HEK293 (cell line): ENCODE measurements around the gene PLOD2.

ENCODE experiments used
- CTCF ChIA-PET: fragments of 350-600 bp; formaldehyde crosslinking; extraction: SDS; loops from one replicate; lab custom pipeline; 2021; ENCODE audit warnings: antibody characterized with exemption; lab: Yijun Ruan, JAX
- POLR2A ChIA-PET: fragments of 300-600 bp; formaldehyde crosslinking; extraction: SDS; loops from one replicate; lab custom pipeline; 2020; ENCODE audit warnings: antibody characterized with exemption, inconsistent platforms; lab: Yijun Ruan, JAX
- H3K27ac ChIP-seq: fragments of 200-500 bp; sonication (Bioruptor generic); 2 replicates; pipeline ENCODE4 v1.5.1; 2014; ENCODE audit warnings: low read depth, low read length, control low read depth, inconsistent platforms; ENCODE audit errors: extremely low read depth
- H3K36me3 ChIP-seq, 2 experiments: fragments of 200-500 bp in 1 of 2; sonication (Bioruptor generic) in 1 of 2; 1 replicate in 1 of 2; 2 replicates in 1 of 2; pipeline ENCODE4 v1.5.1; 2014 to 2017; ENCODE audit warnings: inconsistent platforms in 2 of 2, low read length in 2 of 2; ENCODE audit not compliant: control insufficient read depth in 2 of 2, insufficient read depth in 1 of 2
- H3K4me1 ChIP-seq: fragments of 200-500 bp; sonication (Bioruptor generic); 2 replicates; pipeline ENCODE4 v1.5.1; 2014; ENCODE audit warnings: mild to moderate bottlenecking, low read length, inconsistent platforms; ENCODE audit not compliant: control insufficient read depth, insufficient read depth
- H3K4me3 ChIP-seq: 2 replicates; pipeline ENCODE4 v1.5.1; 2011; ENCODE audit warnings: low read depth, mild to moderate bottlenecking, control low read depth, low read length, moderate library complexity
- H3K9me3 ChIP-seq: fragments of 200-500 bp; sonication (Bioruptor generic); 2 replicates; pipeline ENCODE4 v1.5.1; 2014; ENCODE audit warnings: low read depth, low read length, inconsistent platforms; ENCODE audit not compliant: control insufficient read depth, insufficient read depth
- FEZF1 ChIP-seq: fragments of 450-650 bp; formaldehyde crosslinking; IDR thresholded peaks from 2 replicates; pipeline ENCODE4 v1.5.1; 2016; ENCODE audit warnings: missing biosample characterization, missing genetic modification characterization
- OVOL3 ChIP-seq: fragments of 450-650 bp; formaldehyde crosslinking; IDR thresholded peaks from 2 replicates; pipeline ENCODE4 v1.5.1; 2016; ENCODE audit warnings: missing biosample characterization, missing genetic modification characterization
- REPIN1 ChIP-seq: fragments of 450-650 bp; formaldehyde crosslinking; IDR thresholded peaks from 2 replicates; pipeline ENCODE4 v1.5.1; 2017; ENCODE audit warnings: missing biosample characterization, missing genetic modification characterization, low read depth
- SP2 ChIP-seq: fragments of 450-650 bp; formaldehyde crosslinking; IDR thresholded peaks from 2 replicates; pipeline ENCODE4 v1.5.1; 2016; ENCODE audit warnings: missing biosample characterization, missing genetic modification characterization
- ZBTB17 ChIP-seq: fragments of 450-650 bp; formaldehyde crosslinking; IDR thresholded peaks from 2 replicates; pipeline ENCODE4 v1.5.1; 2016; ENCODE audit warnings: missing biosample characterization, missing genetic modification characterization
- ZBTB7A ChIP-seq: fragments of 450-650 bp; formaldehyde crosslinking; IDR thresholded peaks from 2 replicates; pipeline ENCODE4 v1.5.1; 2016; ENCODE audit warnings: low read depth, missing biosample characterization, missing genetic modification characterization
- ZEB2 ChIP-seq: fragments of 450-650 bp; formaldehyde crosslinking; IDR thresholded peaks from 2 replicates; pipeline ENCODE4 v1.5.1; 2016; ENCODE audit warnings: missing biosample characterization, missing genetic modification characterization
- ZFHX2 ChIP-seq: fragments of 450-650 bp; formaldehyde crosslinking; conservative IDR thresholded peaks from 2 replicates; pipeline ENCODE4 v1.5.1; 2016; ENCODE audit warnings: missing biosample characterization, missing genetic modification characterization
- ZFP3 ChIP-seq: fragments of 450-650 bp; formaldehyde crosslinking; IDR thresholded peaks from 2 replicates; pipeline ENCODE4 v1.5.1; 2016; ENCODE audit warnings: low read depth, missing biosample characterization, missing genetic modification characterization
- ZNF112 ChIP-seq: fragments of 450-650 bp; formaldehyde crosslinking; IDR thresholded peaks from 2 replicates; pipeline ENCODE4 v1.5.0; 2017; ENCODE audit warnings: missing biosample characterization, missing genetic modification characterization
- ZNF114 ChIP-seq: fragments of 450-650 bp; formaldehyde crosslinking; IDR thresholded peaks from 2 replicates; pipeline ENCODE4 v1.5.0; 2017; ENCODE audit warnings: missing biosample characterization, missing genetic modification characterization
- ZNF132 ChIP-seq: fragments of 450-650 bp; formaldehyde crosslinking; IDR thresholded peaks from 2 replicates; pipeline ENCODE4 v1.5.1; 2017; ENCODE audit warnings: missing biosample characterization, missing genetic modification characterization, borderline replicate concordance
- ZNF133 ChIP-seq: fragments of 450-650 bp; formaldehyde crosslinking; IDR thresholded peaks from 2 replicates; pipeline ENCODE4 v1.5.1; 2016; ENCODE audit warnings: missing biosample characterization, missing genetic modification characterization
- ZNF146 ChIP-seq: fragments of 450-650 bp; formaldehyde crosslinking; IDR thresholded peaks from 2 replicates; pipeline ENCODE4 v1.5.1; 2016; ENCODE audit warnings: missing biosample characterization, missing genetic modification characterization
- ZNF157 ChIP-seq: fragments of 450-650 bp; formaldehyde crosslinking; IDR thresholded peaks from 2 replicates; pipeline ENCODE4 v1.5.1; 2016; ENCODE audit warnings: missing biosample characterization, missing genetic modification characterization
- ZNF223 ChIP-seq: fragments of 450-650 bp; formaldehyde crosslinking; IDR thresholded peaks from 2 replicates; pipeline ENCODE4 v1.5.1; 2016; ENCODE audit warnings: missing biosample characterization, missing genetic modification characterization
- ZNF266 ChIP-seq: fragments of 450-650 bp; formaldehyde crosslinking; IDR thresholded peaks from 2 replicates; pipeline ENCODE4 v1.5.1; 2016; ENCODE audit warnings: missing biosample characterization, missing genetic modification characterization, low read depth
- ZNF335 ChIP-seq: fragments of 450-650 bp; formaldehyde crosslinking; conservative IDR thresholded peaks from 2 replicates; pipeline ENCODE4 v1.5.1; 2016; ENCODE audit warnings: missing biosample characterization, missing genetic modification characterization
- ZNF341 ChIP-seq: fragments of 450-650 bp; formaldehyde crosslinking; IDR thresholded peaks from 2 replicates; pipeline ENCODE4; 2016; ENCODE audit warnings: low read depth, missing biosample characterization, missing genetic modification characterization
- ZNF473 ChIP-seq: fragments of 450-650 bp; formaldehyde crosslinking; IDR thresholded peaks from 2 replicates; pipeline ENCODE4 v1.5.1; 2017; ENCODE audit warnings: missing biosample characterization, missing genetic modification characterization
- ZNF501 ChIP-seq: fragments of 450-650 bp; formaldehyde crosslinking; IDR thresholded peaks from 2 replicates; pipeline ENCODE4 v1.5.1; 2016; ENCODE audit warnings: missing biosample characterization, missing genetic modification characterization
- ZNF521 ChIP-seq: fragments of 450-650 bp; formaldehyde crosslinking; IDR thresholded peaks from 2 replicates; pipeline ENCODE4 v1.5.1; 2017; ENCODE audit warnings: missing biosample characterization, mild to moderate bottlenecking, missing genetic modification characterization
- ZNF560 ChIP-seq: fragments of 450-650 bp; formaldehyde crosslinking; IDR thresholded peaks from 2 replicates; pipeline ENCODE4 v1.5.1; 2017; ENCODE audit warnings: missing biosample characterization, missing genetic modification characterization, borderline replicate concordance
- ZNF561 ChIP-seq: fragments of 450-650 bp; IDR thresholded peaks from 2 replicates; pipeline ENCODE4 v1.5.1; 2018; ENCODE audit warnings: missing biosample characterization, missing genetic modification characterization, borderline replicate concordance
- ZNF600 ChIP-seq: fragments of 450-650 bp; formaldehyde crosslinking; IDR thresholded peaks from 2 replicates; pipeline ENCODE4 v1.5.1; 2016; ENCODE audit warnings: missing biosample characterization, missing genetic modification characterization
- ZNF707 ChIP-seq: fragments of 450-650 bp; formaldehyde crosslinking; IDR thresholded peaks from 2 replicates; pipeline ENCODE4 v1.5.1; 2016; ENCODE audit warnings: missing biosample characterization, missing genetic modification characterization
- ZNF76 ChIP-seq: fragments of 450-650 bp; formaldehyde crosslinking; IDR thresholded peaks from 2 replicates; pipeline ENCODE4; 2016; ENCODE audit warnings: low read depth, missing biosample characterization, missing genetic modification characterization, borderline replicate concordance
- TF ChIP-seq, protein P1 (sequence below): fragments of 450-650 bp; formaldehyde crosslinking; IDR thresholded peaks from 2 replicates; pipeline ENCODE4 v1.5.1; 2016; ENCODE audit warnings: missing biosample characterization, missing genetic modification characterization
- TF ChIP-seq, protein P2 (sequence below): fragments of 450-650 bp; formaldehyde crosslinking; IDR thresholded peaks from 2 replicates; pipeline ENCODE4 v1.5.1; 2016; ENCODE audit warnings: missing biosample characterization, missing genetic modification characterization, borderline replicate concordance
- TF ChIP-seq, protein P3 (sequence below): fragments of 450-650 bp; formaldehyde crosslinking; IDR thresholded peaks from 2 replicates; pipeline ENCODE4 v1.5.1; 2016; ENCODE audit warnings: missing biosample characterization, missing genetic modification characterization

The PLOD2 gene

GRCh38 chr3:146106986-146107385, 54.0 kb downstream of the PLOD2 start:
- H3K36me3 ChIP-seq: peaks cover 0 to 35% of the 10 kb centered on the region in 2 experiments; a peak in 1 of 3 replicates
- H3K27ac ChIP-seq: no peak overlapping the region
- H3K4me3 ChIP-seq: no peak overlapping the region
- H3K9me3 ChIP-seq: no peaks in the 10 kb centered on the region
- no peaks in the 10 kb centered on the region for H3K4me1 ChIP-seq
- no peak for TF ChIP-seq ZNF600 (tag by site-specific recombination)
- TF ChIP-seq ZNF707: no peak
- no peak for TF ChIP-seq ZNF266
- TF ChIP-seq ZNF146: no peak
- TF ChIP-seq, protein P1, sequence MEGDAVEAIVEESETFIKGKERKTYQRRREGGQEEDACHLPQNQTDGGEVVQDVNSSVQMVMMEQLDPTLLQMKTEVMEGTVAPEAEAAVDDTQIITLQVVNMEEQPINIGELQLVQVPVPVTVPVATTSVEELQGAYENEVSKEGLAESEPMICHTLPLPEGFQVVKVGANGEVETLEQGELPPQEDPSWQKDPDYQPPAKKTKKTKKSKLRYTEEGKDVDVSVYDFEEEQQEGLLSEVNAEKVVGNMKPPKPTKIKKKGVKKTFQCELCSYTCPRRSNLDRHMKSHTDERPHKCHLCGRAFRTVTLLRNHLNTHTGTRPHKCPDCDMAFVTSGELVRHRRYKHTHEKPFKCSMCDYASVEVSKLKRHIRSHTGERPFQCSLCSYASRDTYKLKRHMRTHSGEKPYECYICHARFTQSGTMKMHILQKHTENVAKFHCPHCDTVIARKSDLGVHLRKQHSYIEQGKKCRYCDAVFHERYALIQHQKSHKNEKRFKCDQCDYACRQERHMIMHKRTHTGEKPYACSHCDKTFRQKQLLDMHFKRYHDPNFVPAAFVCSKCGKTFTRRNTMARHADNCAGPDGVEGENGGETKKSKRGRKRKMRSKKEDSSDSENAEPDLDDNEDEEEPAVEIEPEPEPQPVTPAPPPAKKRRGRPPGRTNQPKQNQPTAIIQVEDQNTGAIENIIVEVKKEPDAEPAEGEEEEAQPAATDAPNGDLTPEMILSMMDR (tag by site-specific recombination): no peak
- TF ChIP-seq ZNF560: no peak
- no peak for TF ChIP-seq ZNF521
- TF ChIP-seq OVOL3: no peak
- TF ChIP-seq ZNF114 (tag by site-specific recombination): no peak
- TF ChIP-seq, protein P2, sequence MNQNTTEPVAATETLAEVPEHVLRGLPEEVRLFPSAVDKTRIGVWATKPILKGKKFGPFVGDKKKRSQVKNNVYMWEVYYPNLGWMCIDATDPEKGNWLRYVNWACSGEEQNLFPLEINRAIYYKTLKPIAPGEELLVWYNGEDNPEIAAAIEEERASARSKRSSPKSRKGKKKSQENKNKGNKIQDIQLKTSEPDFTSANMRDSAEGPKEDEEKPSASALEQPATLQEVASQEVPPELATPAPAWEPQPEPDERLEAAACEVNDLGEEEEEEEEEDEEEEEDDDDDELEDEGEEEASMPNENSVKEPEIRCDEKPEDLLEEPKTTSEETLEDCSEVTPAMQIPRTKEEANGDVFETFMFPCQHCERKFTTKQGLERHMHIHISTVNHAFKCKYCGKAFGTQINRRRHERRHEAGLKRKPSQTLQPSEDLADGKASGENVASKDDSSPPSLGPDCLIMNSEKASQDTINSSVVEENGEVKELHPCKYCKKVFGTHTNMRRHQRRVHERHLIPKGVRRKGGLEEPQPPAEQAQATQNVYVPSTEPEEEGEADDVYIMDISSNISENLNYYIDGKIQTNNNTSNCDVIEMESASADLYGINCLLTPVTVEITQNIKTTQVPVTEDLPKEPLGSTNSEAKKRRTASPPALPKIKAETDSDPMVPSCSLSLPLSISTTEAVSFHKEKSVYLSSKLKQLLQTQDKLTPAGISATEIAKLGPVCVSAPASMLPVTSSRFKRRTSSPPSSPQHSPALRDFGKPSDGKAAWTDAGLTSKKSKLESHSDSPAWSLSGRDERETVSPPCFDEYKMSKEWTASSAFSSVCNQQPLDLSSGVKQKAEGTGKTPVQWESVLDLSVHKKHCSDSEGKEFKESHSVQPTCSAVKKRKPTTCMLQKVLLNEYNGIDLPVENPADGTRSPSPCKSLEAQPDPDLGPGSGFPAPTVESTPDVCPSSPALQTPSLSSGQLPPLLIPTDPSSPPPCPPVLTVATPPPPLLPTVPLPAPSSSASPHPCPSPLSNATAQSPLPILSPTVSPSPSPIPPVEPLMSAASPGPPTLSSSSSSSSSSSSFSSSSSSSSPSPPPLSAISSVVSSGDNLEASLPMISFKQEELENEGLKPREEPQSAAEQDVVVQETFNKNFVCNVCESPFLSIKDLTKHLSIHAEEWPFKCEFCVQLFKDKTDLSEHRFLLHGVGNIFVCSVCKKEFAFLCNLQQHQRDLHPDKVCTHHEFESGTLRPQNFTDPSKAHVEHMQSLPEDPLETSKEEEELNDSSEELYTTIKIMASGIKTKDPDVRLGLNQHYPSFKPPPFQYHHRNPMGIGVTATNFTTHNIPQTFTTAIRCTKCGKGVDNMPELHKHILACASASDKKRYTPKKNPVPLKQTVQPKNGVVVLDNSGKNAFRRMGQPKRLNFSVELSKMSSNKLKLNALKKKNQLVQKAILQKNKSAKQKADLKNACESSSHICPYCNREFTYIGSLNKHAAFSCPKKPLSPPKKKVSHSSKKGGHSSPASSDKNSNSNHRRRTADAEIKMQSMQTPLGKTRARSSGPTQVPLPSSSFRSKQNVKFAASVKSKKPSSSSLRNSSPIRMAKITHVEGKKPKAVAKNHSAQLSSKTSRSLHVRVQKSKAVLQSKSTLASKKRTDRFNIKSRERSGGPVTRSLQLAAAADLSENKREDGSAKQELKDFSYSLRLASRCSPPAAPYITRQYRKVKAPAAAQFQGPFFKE (tag by site-specific recombination): no peak
- no peak for TF ChIP-seq ZNF341
- TF ChIP-seq ZFP3 (tag by site-specific recombination): no peak
- TF ChIP-seq SP2 (tag by site-specific recombination): no peak
- TF ChIP-seq ZNF112 (tag by site-specific recombination): no peak
- no peak for TF ChIP-seq ZNF561 (tag by site-specific recombination)
- TF ChIP-seq ZNF133: no peak
- no peak for TF ChIP-seq ZNF473 (tag by site-specific recombination)
- TF ChIP-seq ZNF223 (tag by site-specific recombination): no peak
- ChIA-PET POLR2A (no interaction called here), CTCF (no interaction called here)

DNA sequence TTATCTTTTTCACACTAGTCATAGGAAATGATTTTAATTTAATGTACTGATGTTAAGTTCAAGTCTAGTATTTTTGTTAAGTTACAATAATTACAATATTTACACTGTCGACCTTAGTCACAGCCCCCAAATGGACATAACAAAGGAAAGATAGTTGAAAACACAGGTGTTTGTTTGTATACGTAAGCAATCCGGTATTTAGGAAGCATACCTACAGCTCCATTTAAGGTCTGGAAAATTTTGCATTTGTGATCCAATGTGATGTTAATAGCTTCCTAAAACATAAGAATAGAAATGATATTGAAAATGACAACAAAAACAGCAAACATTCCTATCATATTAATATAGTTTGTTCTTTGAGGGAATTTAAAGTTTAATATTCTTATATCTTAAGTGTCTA, 56.9 kb downstream of the PLOD2 start:
- ChIA-PET CTCF (interaction anchor here (0.6 kb wide), 1 partner anchor 1087 kb away, joined by 4 read pairs; no protein-coding TSS in a partner anchor), POLR2A (no interaction called here)
- H3K27ac ChIP-seq: no peak overlapping the region
- TF ChIP-seq ZNF157 (tag by site-specific recombination): no peak
- no peak for TF ChIP-seq ZNF335 (tag by site-specific recombination)
- TF ChIP-seq ZNF76: no peak
- TF ChIP-seq ZBTB17 (tag by site-specific recombination): no peak
- TF ChIP-seq ZNF112 (tag by site-specific recombination): no peak
- no peak for TF ChIP-seq ZEB2
- no peak for TF ChIP-seq ZBTB7A (tag by site-specific recombination)
- no peak for TF ChIP-seq REPIN1 (tag by site-specific recombination)
- no peak for TF ChIP-seq ZNF501 (tag by site-specific recombination)
- TF ChIP-seq, protein P3, sequence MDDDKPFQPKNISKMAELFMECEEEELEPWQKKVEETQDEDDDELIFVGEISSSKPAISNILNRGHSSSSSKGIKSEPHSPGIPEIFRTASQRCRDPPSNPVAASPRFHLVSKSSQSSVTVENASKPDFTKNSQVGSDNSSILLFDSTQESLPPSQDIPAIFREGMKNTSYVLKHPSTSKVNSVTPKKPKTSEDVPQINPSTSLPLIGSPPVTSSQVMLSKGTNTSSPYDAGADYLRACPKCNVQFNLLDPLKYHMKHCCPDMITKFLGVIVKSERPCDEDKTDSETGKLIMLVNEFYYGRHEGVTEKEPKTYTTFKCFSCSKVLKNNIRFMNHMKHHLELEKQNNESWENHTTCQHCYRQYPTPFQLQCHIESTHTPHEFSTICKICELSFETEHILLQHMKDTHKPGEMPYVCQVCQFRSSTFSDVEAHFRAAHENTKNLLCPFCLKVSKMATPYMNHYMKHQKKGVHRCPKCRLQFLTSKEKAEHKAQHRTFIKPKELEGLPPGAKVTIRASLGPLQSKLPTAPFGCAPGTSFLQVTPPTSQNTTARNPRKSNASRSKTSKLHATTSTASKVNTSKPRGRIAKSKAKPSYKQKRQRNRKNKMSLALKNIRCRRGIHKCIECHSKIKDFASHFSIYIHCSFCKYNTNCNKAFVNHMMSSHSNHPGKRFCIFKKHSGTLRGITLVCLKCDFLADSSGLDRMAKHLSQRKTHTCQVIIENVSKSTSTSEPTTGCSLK: no peak
- no peak for TF ChIP-seq ZFHX2 (tag by site-specific recombination)
- no peak for TF ChIP-seq ZNF132
- no peak for TF ChIP-seq FEZF1
- peaks cover 0 to 40% of the 10 kb centered on the region in 2 experiments; a peak in 1 of 3 replicates for H3K36me3 ChIP-seq
- H3K9me3 ChIP-seq: no peaks in the 10 kb centered on the region
- H3K4me1 ChIP-seq: no peaks in the 10 kb centered on the region
- no peak overlapping the region for H3K4me3 ChIP-seq
